AG04450 (cell line): ENCODE measurements around the gene RALGPS1. TPM values are rescaled to one million over a fixed set of nuclear protein-coding genes. Genes with fewer than 3 reads are reported as not detected.

Experiments used
- CTCF ChIA-PET: fragments of 300-600, 350-600 bp; formaldehyde crosslinking; extraction: SDS; loops from one replicate; lab custom pipeline; 2022; ENCODE audit warnings: antibody characterized with exemption, inconsistent platforms; lab: Charles Lee
- POLR2A ChIA-PET: fragments of 350-600 bp; formaldehyde crosslinking; extraction: SDS; loops from one replicate; lab custom pipeline; 2021; ENCODE audit warnings: antibody characterized with exemption, inconsistent platforms; lab: Yijun Ruan, JAX
- DNase-seq: peaks from one replicate; pipeline ENCODE4 v3.0.0-alpha.2; 2011; ENCODE audit warnings: low read depth, low spot score
- H3K27ac ChIP-seq: one replicate; pipeline ENCODE4 v1.5.1; 2012; ENCODE audit warnings: low read depth, low read length, control low read depth
- H3K27me3 ChIP-seq: one replicate; pipeline ENCODE4 v1.6.0; 2012; ENCODE audit warnings: low read length; ENCODE audit not compliant: control insufficient read depth, insufficient read depth
- H3K4me3 ChIP-seq: 2 replicates; pipeline ENCODE4 v1.5.1; 2011; ENCODE audit warnings: mild to moderate bottlenecking, low read depth, low read length, control low read depth
- H3K9me3 ChIP-seq: 2 replicates; pipeline ENCODE4 v1.5.1; 2012; ENCODE audit warnings: low read length; ENCODE audit not compliant: control insufficient read depth, insufficient read depth
- CTCF ChIP-seq: IDR thresholded peaks from 2 replicates; pipeline ENCODE4 v1.5.1; 2011; ENCODE audit warnings: low read depth, low read length, control low read depth, inconsistent platforms
- polyA plus RNA-seq: library from polyadenylated mRNA; depleted of rRNA; stranded (reverse); fragments of >200 nt; gene quantifications from 2 replicates; pipeline ENCODE4 v1.2.3, GENCODE V29; 2011

The RALGPS1 gene
- polyA plus RNA-seq, 1 experiment: 4.6 TPM

GRCh38 chr9:127224883-127225739 lies 310.5 kb downstream of the RALGPS1 start:
- Histone ChIP-seq H3K27ac (no peak overlapping the region), H3K4me3 (peak overlapping the region; percentile 68), H3K27me3 (peaks cover 19% of the 10 kb centered on the region), H3K9me3 (peaks cover 7% of the 10 kb centered on the region; the same call in 1 of the 2 replicates)
- peak; percentile 64 for DNase-seq
- TF ChIP-seq CTCF: no peak
- ChIA-PET POLR2A (interaction anchor here (0.6 to 1.9 kb wide), 11 partner anchors 14 to 348 kb away, joined by 3 to 8 read pairs (median 4); partner anchors contain the start of genes LRSAM1, RPL12, SLC2A8 and ZNF79), CTCF (interaction anchor here (0.6 to 1.5 kb wide), 6 partner anchors 10 to 283 kb away, joined by 3 to 8 read pairs (median 4); partner anchors contain the start of gene SLC2A8)

- Histone ChIP-seq H3K4me3 (peak overlapping the region; percentile 63), H3K27me3 (peaks cover 16% of the 10 kb centered on the region), H3K9me3 (peaks cover 7% of the 10 kb centered on the region; the same call in 1 of the 2 replicates), H3K27ac (no peak overlapping the region)
- ChIA-PET POLR2A (interaction anchor here (1.0 to 1.1 kb wide), 2 partner anchors 19 to 171 kb away, joined by 3 read pairs; partner anchors contain the start of gene SLC2A8), CTCF (interaction anchor here (0.8 to 1.5 kb wide), 3 partner anchors 11 to 171 kb away, joined by 3 to 7 read pairs (median 4); partner anchors contain the start of gene SLC2A8)
- DNase-seq: no peak
- TF ChIP-seq CTCF: no peak
Measured at GRCh38 chr9:127225801-127226625, 311.4 kb downstream of the RALGPS1 start.

GRCh38 chr9:127229691-127230417 lies 315.3 kb downstream of the RALGPS1 start:
- no peaks in the 10 kb centered on the region for H3K9me3 ChIP-seq
- H3K4me3 ChIP-seq: no peak overlapping the region
- TF ChIP-seq CTCF: no peak
- POLR2A ChIA-PET: no interaction called here
- H3K27ac ChIP-seq: no peak overlapping the region
- peaks cover 3% of the 10 kb centered on the region for H3K27me3 ChIP-seq
- CTCF ChIA-PET: interaction anchor here (0.7 kb wide), 1 partner anchor 181 kb away, joined by 6 read pairs; no protein-coding TSS in a partner anchor
- DNase-seq: no peak

GRCh38 chr9:127231666-127232065 lies 317.1 kb downstream of the RALGPS1 start:
- no peak for TF ChIP-seq CTCF
- Histone ChIP-seq H3K27me3 (peaks cover 3% of the 10 kb centered on the region), H3K9me3 (no peaks in the 10 kb centered on the region), H3K27ac (no peak overlapping the region), H3K4me3 (no peak overlapping the region)
- POLR2A ChIA-PET: interaction anchor here (0.6 kb wide), 1 partner anchor 13 kb away, joined by 3 read pairs; no protein-coding TSS in a partner anchor
- CTCF ChIA-PET: interaction anchor here (0.6 kb wide), 1 partner anchor 162 kb away, joined by 7 read pairs; no protein-coding TSS in a partner anchor
- no peak for DNase-seq
